ENCODE results near the gene RCOR2. TPM values are rescaled to one million over a fixed set of nuclear protein-coding genes. Genes with fewer than 3 reads are reported as not detected.
"Not testable (repeated sequence)": the region's sequence is repeated elsewhere in the genome, so short reads cannot be mapped to it uniquely, and the experiment has no call there.

The RCOR2 gene
- total RNA-seq, 1 donor from 2014 or later, result 2.6 TPM

- peaks cover 58% of the 10 kb centered on the region for H3K4me1 Mint-ChIP-seq (ENCODE audit: unreplicated experiment)
Measured at GRCh38 chr11:63869171-63869591, 47.8 kb downstream of the RCOR2 start.

DNA sequence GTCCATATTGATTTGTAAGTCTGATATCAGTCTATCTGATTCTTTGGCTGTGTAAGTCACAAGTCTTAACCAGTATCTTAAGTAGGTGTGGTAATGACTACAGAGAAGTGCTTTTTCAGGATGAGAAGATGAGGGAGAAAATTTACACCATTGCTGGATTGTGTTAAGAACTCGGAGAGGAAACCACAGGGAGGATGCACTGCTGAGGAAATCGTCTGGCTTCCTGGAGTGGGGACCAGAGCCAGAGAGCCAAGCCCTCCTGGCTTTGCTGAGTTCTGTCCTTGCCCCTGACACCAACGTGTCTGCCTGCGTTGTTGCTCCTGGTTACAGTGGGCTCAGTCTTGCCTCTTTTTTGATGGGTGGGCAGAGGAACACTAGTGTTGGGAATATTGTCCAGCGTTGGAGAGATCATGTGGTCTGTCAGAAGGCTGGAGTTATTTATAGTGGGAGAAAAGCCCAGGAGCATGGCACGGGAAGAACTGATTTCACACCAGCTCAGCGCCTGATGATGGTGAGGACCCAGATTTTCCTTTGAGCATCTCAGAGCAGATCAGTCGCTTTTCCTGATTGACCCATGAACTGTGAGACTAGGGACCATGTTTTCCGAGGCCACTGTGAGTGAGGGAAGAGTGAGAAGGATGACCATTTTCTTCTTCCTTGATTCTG lies 48.4 kb downstream of the RCOR2 start:
- no peak overlapping the region for H3K27ac Mint-ChIP-seq (ENCODE audit: unreplicated experiment)

More at GRCh38 chr11:63869171-63869591, 47.8 kb downstream of the RCOR2 start:
- H3K36me3 Mint-ChIP-seq (ENCODE audit: unreplicated experiment), result peaks cover 5% of the 10 kb centered on the region
- H3K9me3 Mint-ChIP-seq (ENCODE audit: unreplicated experiment), result no peaks in the 10 kb centered on the region
- H3K27ac Mint-ChIP-seq (ENCODE audit: unreplicated experiment), result no peak overlapping the region
- no peak for TF ChIP-seq CTCF (IDR thresholded peaks at IDR 0.05)
- H3K4me3 Mint-ChIP-seq (ENCODE audit: unreplicated experiment), result no peak overlapping the region
- H3K27me3 Mint-ChIP-seq (ENCODE audit: unreplicated experiment), result no peaks in the 10 kb centered on the region
- DNase-seq (ENCODE audit: extremely low spot score, unreplicated experiment), result no peak

GRCh38 chr11:63867511-63867910 lies 49.5 kb downstream of the RCOR2 start:
- H3K9me3 Mint-ChIP-seq (ENCODE audit: unreplicated experiment), result no peaks in the 10 kb centered on the region
- no peak for DNase-seq (ENCODE audit: extremely low spot score, unreplicated experiment)
- H3K27ac Mint-ChIP-seq (ENCODE audit: unreplicated experiment), result no peak overlapping the region
- H3K36me3 Mint-ChIP-seq (ENCODE audit: unreplicated experiment), result peaks cover 5% of the 10 kb centered on the region
- H3K4me3 Mint-ChIP-seq (ENCODE audit: unreplicated experiment), result no peak overlapping the region
- no peak for TF ChIP-seq CTCF (IDR thresholded peaks at IDR 0.05)
- H3K27me3 Mint-ChIP-seq (ENCODE audit: unreplicated experiment), result no peaks in the 10 kb centered on the region
- H3K4me1 Mint-ChIP-seq (ENCODE audit: unreplicated experiment), result peaks cover 49% of the 10 kb centered on the region

More for the DNA sequence above, 48.4 kb downstream of the RCOR2 start:
- H3K36me3 Mint-ChIP-seq (ENCODE audit: unreplicated experiment), result peaks cover 5% of the 10 kb centered on the region
- H3K4me1 Mint-ChIP-seq (ENCODE audit: unreplicated experiment), result peaks cover 51% of the 10 kb centered on the region
- DNase-seq (ENCODE audit: extremely low spot score, unreplicated experiment), result no peak
- TF ChIP-seq CTCF (IDR thresholded peaks at IDR 0.05), result no peak
- no peaks in the 10 kb centered on the region for H3K27me3 Mint-ChIP-seq (ENCODE audit: unreplicated experiment)
- no peaks in the 10 kb centered on the region for H3K9me3 Mint-ChIP-seq (ENCODE audit: unreplicated experiment)
- no peak overlapping the region for H3K4me3 Mint-ChIP-seq (ENCODE audit: unreplicated experiment)

DNA sequence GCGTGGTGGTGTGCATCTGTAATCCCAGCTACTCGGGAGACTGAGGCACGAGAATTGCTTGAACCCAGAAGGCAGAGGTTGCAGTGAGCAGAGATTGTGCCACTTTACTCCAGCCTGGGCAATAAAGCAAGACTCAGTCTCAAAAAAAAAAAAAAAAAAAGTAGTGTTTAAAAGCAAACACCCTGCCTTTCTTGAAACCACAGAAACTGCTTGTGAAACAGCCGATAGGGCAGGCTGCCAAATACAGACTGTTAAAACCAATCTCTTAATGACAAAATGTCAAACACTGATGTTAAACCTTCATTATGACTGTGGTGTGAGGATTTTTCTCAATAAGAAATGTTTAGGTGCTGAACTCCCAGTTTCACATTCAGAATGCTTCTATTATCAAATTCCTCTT lies 50.8 kb downstream of the RCOR2 start:
- DNase-seq (ENCODE audit: extremely low spot score, unreplicated experiment), result no peak
- Mint-ChIP-seq H3K27ac (ENCODE audit: unreplicated experiment) (no peak overlapping the region), H3K27me3 (ENCODE audit: unreplicated experiment) (no peaks in the 10 kb centered on the region), H3K9me3 (ENCODE audit: unreplicated experiment) (no peaks in the 10 kb centered on the region), H3K4me1 (ENCODE audit: unreplicated experiment) (peaks cover 42% of the 10 kb centered on the region), H3K36me3 (ENCODE audit: unreplicated experiment) (peaks cover 5% of the 10 kb centered on the region), H3K4me3 (ENCODE audit: unreplicated experiment) (no peak overlapping the region)
- TF ChIP-seq CTCF (IDR thresholded peaks at IDR 0.05), result no peak

DNA sequence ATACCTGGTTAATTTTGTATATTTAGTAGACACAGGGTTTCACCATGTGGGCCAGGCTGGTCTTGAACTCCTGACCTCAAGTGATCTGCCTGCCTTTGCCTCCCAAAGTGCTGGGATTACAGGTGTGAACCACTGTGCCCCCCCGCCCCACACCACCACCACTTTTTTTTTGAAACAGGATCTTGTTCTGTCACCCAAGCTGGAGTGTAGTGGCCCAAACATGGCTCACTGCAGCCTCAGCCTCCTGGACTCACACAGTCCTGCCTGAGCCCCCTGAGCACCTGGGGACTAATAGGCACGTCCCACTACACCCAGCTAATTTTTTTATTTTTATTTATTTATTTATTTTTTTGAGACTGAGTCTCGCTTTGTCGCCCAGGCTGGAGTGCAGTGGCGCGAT lies 53.3 kb downstream of the RCOR2 start:
- not testable (repeated sequence) for H3K4me3 Mint-ChIP-seq (ENCODE audit: unreplicated experiment); H3K9me3 Mint-ChIP-seq (ENCODE audit: unreplicated experiment); H3K36me3 Mint-ChIP-seq (ENCODE audit: unreplicated experiment); H3K27ac Mint-ChIP-seq (ENCODE audit: unreplicated experiment); DNase-seq (ENCODE audit: extremely low spot score, unreplicated experiment); H3K27me3 Mint-ChIP-seq (ENCODE audit: unreplicated experiment)
- peaks cover 27% of the 10 kb centered on the region for H3K4me1 Mint-ChIP-seq (ENCODE audit: unreplicated experiment)

Data from osteocyte (in vitro differentiated cells).